ENCODE data around the gene SELENOO. TPM values are rescaled to one million over a fixed set of nuclear protein-coding genes. Genes with fewer than 3 reads are reported as not detected.

The SELENOO gene
- total and polyA plus RNA-seq, 9 donors: 0.40 to 31.1 (median 23.0) TPM

DNA sequence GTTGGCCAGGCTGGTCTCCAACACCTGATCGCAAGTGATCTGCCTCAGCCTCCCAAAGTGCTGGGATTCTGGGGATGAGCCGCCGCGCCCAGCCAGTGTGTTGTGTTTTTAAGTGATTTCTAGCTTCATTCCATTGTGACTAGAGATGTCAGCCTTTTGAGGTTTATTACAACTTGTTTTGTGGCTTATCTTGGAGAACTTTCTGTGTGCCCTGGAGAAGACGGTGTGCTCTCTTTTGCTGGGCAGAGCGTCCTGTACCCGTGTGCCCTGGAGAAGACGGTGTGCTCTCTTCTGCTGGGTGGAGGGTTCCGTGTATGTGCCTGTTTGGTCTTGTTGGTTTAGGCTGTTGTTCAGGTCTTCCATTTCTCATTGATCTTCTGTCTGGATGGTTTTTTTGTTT, 12.5 kb downstream of the SELENOO start:
- Histone ChIP-seq H3K27me3 (no peaks in the 10 kb centered on the region), H3K36me3 (no peaks in the 10 kb centered on the region), H3K4me1 (ENCODE audit: insufficient read depth) (peaks cover 4% of the 10 kb centered on the region), H3K4me3 (no peak overlapping the region), H3K9me3 (no peaks in the 10 kb centered on the region), H3K27ac (no peak overlapping the region)
- no peak for DNase-seq
- WGBS, 3 donors: 91 to 94% (median 91%) methylated on average over 9 of the region's 9 CpGs
- no peak for TF ChIP-seq POLR2A (IDR thresholded peaks at IDR 0.05)
- no peak for TF ChIP-seq EP300 (IDR thresholded peaks at IDR 0.05)
- TF ChIP-seq, protein P1, sequence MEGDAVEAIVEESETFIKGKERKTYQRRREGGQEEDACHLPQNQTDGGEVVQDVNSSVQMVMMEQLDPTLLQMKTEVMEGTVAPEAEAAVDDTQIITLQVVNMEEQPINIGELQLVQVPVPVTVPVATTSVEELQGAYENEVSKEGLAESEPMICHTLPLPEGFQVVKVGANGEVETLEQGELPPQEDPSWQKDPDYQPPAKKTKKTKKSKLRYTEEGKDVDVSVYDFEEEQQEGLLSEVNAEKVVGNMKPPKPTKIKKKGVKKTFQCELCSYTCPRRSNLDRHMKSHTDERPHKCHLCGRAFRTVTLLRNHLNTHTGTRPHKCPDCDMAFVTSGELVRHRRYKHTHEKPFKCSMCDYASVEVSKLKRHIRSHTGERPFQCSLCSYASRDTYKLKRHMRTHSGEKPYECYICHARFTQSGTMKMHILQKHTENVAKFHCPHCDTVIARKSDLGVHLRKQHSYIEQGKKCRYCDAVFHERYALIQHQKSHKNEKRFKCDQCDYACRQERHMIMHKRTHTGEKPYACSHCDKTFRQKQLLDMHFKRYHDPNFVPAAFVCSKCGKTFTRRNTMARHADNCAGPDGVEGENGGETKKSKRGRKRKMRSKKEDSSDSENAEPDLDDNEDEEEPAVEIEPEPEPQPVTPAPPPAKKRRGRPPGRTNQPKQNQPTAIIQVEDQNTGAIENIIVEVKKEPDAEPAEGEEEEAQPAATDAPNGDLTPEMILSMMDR (IDR thresholded peaks at IDR 0.05): no peak
- intact Hi-C loops (cut with DNase I): loop anchor here in 1 of 4 donors (5.0 kb wide), 1 partner anchor 286 kb away; no protein-coding TSS in a partner anchor

DNA sequence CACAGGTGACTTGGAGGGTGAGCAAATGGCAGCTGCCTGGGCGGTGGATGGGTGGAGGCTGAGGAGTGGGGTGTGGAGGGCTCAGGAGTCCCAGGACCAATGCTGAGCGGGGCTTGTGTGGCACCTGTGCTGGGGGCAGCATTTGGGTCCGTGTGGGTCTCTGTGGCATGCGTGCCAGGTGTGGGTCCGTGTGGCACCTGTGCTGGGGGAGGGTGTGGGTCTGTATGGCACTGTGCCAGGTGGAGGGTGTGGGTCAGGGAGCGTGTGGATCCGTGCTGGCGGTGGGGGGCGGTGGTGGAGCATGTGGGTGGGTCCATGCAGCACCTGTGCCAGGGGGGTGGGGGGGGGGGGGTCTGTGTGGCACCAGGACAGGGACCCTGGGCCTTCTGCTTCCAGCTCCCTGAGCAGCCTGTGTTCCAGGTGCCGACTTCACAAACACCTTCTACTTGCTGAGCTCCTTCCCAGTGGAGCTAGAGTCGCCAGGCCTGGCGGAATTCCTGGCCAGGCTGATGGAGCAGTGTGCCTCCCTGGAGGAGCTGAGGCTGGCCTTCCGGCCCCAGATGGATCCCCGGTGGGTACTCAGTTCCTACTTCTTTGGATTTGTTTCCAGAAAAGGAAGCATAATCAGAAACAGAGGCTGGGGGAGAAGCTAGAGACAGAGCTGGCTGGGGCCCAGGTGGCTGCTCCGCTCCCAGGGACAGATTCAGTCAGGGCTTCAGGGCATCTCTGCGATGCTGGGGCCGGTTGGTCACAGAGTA, 14.7 kb downstream of the SELENOO start:
- intact Hi-C loops (cut with DNase I): loop anchor here in 1 of 4 donors (5.0 kb wide), 1 partner anchor 68 kb away; no protein-coding TSS in a partner anchor
- TF ChIP-seq, protein P1 (IDR thresholded peaks at IDR 0.05): no peak
- TF ChIP-seq EP300 (IDR thresholded peaks at IDR 0.05) (no peak), POLR2A (IDR thresholded peaks at IDR 0.05) (no peak)
- no peaks in the 10 kb centered on the region for H3K36me3 ChIP-seq

DNA sequence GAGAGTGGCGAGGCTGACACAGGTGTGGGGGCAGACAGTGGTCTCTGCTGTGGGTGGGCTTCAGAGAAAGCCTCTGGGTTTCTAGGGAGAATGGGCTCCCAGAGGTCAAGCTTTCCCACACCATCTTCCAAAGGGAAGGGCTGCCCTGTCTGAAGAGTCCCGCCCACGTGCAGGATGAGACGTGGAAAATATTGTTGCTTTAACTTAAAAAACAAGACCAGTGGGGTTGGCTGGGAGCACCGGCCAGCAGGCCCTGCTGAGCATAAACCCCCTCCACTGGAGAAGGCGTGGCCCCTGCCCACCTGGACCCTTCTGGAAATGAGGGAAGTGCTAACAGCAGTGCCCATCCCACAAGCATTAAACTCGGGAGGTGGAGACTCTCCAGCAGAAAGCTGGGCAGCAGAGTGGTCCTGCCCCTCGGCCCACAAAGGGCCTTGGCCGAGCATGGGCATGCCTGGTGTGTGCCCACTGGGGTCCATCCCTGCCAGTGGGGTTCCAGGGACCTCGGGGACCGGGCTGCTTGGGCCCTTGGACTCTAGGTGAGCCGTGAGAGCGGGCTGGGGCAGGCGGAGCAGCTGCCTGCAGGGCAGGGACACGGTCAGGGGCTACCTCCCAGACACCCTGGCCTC, 15.4 kb downstream of the SELENOO start:
- H3K27ac ChIP-seq: no peak overlapping the region
- no peak overlapping the region for H3K4me3 ChIP-seq
- no peak for TF ChIP-seq EP300 (IDR thresholded peaks at IDR 0.05)
- no peak for TF ChIP-seq POLR2A (IDR thresholded peaks at IDR 0.05)
- TF ChIP-seq, protein P1 (IDR thresholded peaks at IDR 0.05): no peak
- DNase-seq: no peak
- H3K27me3 ChIP-seq: no peaks in the 10 kb centered on the region
- 58 to 70% (median 63%) methylated on average over 14 to 15 of the region's 15 CpGs for WGBS, 3 donors
- H3K9me3 ChIP-seq: no peaks in the 10 kb centered on the region
- no peaks in the 10 kb centered on the region for H3K36me3 ChIP-seq
- intact Hi-C loops (cut with DNase I): loop anchor here in 1 of 4 donors (5.0 kb wide), 1 partner anchor 69 kb away; no protein-coding TSS in a partner anchor
- peaks cover 4% of the 10 kb centered on the region for H3K4me1 ChIP-seq (ENCODE audit: insufficient read depth)

More for the DNA sequence above, 14.7 kb downstream of the SELENOO start:
- Histone ChIP-seq H3K4me1 (ENCODE audit: insufficient read depth) (peaks cover 4% of the 10 kb centered on the region), H3K27ac (no peak overlapping the region), H3K4me3 (no peak overlapping the region), H3K27me3 (no peaks in the 10 kb centered on the region), H3K9me3 (no peaks in the 10 kb centered on the region)
- peak in 2 of 5 donors; percentile 58 to 64 for DNase-seq
- WGBS, 3 donors: 41 to 56% (median 45%) methylated on average over 16 to 17 of the region's 17 CpGs

DNA sequence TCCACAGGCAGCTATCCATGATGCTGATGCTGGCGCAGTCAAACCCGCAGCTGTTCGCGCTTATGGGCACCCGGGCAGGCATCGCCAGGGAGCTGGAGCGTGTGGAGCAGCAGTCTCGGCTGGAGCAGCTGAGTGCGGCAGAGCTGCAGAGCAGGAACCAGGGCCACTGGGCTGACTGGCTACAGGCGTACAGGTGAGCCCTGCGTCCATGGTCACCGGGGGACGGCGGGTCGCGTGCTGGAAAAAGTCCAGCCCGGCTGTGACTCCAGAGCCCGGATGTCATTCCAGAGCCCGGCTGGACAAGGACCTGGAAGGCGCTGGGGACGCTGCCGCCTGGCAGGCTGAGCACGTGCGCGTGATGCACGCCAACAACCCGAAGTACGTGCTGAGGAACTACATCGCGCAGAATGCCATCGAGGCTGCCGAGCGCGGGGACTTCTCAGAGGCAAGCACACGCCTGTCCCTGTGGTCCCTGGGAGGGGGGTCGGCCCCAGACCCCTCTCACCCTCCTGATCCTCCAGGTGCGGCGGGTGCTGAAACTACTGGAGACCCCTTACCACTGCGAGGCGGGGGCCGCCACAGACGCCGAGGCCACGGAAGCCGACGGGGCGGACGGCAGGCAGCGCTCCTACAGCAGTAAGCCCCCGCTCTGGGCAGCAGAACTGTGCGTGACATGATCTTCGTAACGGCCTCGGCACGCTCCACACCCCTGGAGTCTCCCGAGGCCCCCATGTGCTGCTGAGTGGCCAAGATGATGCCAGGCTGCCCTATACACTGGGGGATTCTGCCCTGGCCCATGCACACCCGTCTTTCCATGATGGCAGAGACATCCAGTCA, 16.1 kb downstream of the SELENOO start:
- no peaks in the 10 kb centered on the region for H3K27me3 ChIP-seq
- no peaks in the 10 kb centered on the region for H3K9me3 ChIP-seq
- intact Hi-C loops (cut with DNase I): loop anchor here in 1 of 4 donors (5.0 kb wide), 1 partner anchor 70 kb away; no protein-coding TSS in a partner anchor
- no peak overlapping the region for H3K27ac ChIP-seq
- H3K4me1 ChIP-seq (ENCODE audit: insufficient read depth): peaks cover 4% of the 10 kb centered on the region
- WGBS, 3 donors: 90 to 92% (median 90%) methylated on average over 47 to 57 of the region's 57 CpGs
- no peak for TF ChIP-seq EP300 (IDR thresholded peaks at IDR 0.05)
- no peak for TF ChIP-seq POLR2A (IDR thresholded peaks at IDR 0.05)
- TF ChIP-seq, protein P1 (IDR thresholded peaks at IDR 0.05): no peak
- DNase-seq: peak in 2 of 5 donors; percentile 43 to 49
- H3K4me3 ChIP-seq: no peak overlapping the region
- H3K36me3 ChIP-seq: no peaks in the 10 kb centered on the region

All from ovary (tissue), 9 donors.